HuH-7 (cell line): ENCODE measurements around the gene CDC42.

Source experiments
- DNase-seq: peaks from one replicate; pipeline ENCODE4 v3.0.0; 2011; ENCODE audit warnings: low spot score

CDC42 gene

DNA sequence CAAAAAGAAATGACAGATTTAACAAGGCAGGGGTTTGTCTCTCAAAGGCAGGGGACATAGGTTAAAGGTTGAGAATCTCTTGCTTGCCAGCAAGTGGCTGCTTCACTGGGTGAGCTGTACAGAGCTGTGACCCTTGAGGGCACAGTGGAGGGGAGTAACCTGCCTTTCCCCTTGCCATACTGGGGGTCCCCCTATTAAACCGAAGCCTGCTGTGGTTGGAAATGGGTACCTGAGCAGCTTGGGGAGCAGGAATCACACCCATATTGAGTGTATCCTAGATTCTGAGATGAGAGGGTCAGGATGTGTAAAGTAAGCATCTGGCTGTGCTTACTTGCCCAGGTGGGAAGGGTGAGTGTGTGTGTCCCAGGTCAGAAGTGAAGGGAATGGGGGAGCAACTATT, 58.6 kb downstream of the CDC42 start:
- no peak for DNase-seq

DNA sequence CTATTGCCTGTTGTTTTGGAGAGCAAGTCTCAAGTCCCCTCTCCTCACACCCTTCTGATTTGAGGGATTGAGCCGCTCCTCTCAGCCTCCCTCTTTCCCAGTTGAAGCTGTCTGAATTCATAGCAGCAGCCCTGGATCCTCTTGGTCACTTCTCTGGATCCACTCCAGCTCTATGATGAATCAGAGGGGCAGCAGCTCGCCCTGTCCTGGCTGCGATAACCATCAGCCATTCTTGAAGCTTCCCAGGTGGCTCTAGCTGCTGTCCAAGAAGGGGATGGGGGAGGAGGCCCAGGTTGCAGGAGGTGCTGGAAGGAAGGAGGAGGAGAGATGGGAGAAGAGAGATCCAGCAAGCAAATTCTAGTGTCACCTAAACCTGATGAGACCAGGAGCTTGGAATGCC, 59.1 kb downstream of the CDC42 start:
- no peak for DNase-seq

DNA sequence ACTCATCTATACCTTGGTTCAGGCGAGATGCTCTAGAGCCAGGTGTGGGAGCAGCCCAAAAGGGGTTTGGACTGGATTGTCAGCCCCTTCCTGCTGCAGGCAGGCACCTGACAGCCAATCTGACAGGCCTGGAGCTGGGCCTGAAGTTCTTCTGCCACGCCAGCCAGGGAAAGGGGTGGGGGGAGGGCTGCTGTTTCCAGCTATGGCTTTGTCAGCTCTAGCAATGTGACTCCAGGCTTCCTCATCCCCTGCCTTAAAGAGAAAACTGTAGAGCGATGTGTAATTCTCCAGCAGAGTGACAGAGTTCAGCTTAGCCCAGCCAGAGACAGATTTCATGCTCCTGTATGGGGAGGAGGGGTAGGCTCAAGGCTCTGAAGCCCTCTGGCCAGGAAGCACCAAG, 60.0 kb downstream of the CDC42 start:
- no peak for DNase-seq

DNA sequence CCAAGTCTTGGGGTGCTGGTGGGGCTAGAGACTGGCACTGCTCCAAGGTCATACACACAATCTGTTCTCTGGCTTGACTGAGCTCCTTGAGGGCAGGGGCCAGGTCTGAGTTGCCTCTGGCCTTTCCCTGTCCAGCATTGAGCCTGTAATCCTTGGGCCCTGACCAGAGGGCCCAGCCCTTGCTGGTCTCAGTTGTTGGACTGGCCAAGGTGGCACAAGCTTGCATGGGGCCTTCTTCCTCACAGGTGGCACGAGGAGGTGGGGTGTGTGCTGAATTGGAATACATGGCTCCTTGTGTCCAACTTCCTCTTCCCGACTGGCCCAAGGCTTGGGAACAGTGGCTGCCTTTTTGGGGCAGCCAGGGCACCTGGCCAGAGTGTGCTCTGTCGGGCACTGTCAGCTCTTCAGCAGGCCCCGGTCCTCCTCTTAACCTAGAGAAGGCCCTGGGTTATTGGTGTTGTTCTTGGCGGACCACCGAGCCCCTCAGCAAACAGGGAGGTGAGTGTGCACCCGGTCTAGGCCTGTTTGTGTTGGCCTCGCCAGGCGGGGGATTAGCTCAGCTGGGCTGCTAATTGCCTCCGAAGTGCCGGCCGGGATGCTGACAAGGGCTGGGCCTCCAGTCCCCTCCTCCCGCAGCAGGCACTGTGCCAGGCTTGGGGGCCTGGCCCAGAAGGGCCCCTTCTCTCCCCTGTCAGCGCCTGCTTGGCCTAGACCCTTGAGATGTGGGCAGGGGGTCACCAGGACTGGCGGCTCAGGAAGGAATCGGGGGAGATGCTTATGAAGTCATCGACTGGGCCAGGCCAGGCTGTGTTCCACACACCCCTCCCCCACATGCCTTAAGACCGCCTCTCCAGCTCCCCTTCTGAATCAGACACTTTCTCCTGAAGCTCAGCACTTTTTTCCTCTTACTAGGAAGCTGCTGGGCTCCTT, 61.8 kb downstream of the CDC42 start:
- no peak for DNase-seq

DNA sequence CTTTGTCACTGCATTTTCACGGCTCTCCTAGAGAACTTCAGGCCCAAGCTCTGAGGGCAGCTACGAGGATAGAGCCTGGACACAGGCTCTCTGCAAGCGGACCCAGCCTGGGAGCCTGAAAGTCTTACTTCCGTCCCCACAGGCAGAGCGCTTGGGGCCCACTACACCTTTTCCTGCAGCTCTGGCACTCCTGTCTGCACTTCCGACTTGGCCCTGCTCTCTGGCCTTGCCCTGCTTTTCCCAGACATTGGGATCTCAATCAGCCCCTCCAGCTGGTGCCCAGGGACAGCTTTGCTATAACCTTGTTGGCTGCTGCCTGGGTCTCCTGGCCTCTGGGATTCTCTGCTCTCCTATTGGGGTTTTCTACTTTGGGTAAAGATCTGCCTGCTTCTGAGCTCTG, 62.8 kb downstream of the CDC42 start:
- DNase-seq = no peak

GRCh38 chr1:22117238-22117637, 64.7 kb downstream of the CDC42 start:
- DNase-seq = no peak

DNA sequence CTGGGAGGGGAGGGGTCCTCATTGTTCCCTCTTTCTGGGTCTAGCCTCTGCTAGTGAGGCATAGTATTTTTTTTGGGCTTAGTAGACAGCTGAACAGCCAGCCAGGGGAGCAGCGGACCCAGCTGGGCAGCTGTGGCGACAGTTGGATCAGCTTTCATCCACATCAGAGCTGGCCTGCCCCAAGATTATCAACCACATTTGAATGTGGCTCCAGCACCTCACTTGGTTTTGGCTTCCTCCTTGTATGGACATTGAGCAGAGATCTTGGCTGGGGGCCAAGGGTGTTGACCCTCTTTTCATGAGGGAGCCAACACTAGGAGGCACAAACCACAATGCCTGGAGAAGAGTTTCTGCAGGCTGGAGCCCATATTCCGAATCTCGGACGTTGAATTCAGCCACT, 65.3 kb downstream of the CDC42 start:
- no peak for DNase-seq

DNA sequence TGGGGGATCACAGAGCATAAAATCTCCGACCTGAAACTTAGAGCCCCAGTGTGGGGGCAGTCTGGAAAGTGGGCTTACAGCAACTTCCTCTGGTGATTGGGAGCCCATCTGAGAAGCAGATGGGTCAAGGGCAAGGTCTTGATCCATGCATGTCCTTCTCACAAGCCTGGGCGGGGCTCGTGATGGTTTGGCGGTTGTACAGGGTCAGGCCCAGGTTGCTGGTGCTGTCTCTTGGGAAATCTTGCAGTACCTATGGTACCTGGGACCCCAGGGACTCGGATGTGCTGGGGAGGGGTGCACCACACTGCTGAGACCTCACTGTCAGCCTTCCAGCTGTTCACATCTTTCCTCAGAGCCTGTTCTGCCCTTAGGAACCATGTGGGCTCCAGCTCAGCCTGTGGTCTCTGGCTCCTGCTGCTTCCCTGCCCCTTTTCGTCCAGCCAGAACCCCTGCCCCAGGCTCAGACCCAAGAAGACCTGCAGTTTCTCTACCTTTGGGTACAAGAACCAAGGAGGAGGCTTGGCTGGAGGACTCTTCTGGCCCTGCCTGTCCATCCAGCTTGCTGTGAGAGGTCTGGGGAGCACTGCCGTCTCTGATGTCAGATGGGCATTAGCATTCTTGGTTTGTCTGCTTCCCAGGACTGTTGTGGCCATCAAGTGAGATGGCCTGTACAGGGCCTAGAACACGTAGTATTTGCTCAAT, 65.9 kb downstream of the CDC42 start:
- DNase-seq = no peak

DNA sequence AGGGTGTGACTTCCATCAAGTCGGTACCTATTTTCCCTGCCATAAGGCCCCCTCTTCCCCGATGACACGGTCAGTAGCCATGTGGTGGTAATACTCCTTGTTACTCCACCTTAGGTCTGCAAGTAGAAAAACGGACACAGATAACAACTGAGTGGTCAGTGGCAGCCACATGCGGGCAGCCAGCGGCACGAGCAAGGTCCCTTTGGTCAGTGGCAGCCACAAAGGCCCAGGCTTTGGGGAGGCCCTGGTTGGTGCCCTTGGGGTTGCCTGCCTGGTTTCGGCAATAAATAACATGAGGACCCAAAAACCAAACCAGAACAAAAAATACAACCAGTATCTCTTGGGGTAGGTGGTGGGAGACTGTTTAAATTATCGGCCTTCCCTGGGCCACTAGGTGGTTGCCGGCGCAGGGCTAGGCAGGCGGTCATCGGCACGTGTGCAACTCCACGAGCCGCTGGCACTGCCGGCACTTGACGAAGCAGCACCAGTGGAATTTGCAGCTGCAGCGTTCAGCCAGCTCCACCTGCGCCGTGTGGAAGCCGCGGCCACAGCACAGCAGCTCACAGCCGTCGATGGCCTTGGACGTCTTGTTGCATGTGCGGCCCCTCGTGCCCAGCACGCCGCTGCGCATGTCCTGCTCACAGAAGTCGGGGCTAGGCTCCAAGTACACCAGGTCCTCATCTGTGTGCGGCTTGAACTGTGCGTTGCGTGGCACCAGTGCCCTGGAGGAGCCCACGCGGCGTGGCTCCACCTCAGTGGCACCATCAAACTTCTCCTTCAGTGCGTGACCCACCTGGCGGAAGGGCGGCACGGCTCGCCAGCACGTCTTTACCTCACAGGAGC, 67.3 kb downstream of the CDC42 start:
- DNase-seq = no peak

- no peak for DNase-seq
Observed at GRCh38 chr1:22120469-22120790, 67.9 kb downstream of the CDC42 start.

- no peak for DNase-seq
Observed at GRCh38 chr1:22121421-22121911, 69.0 kb downstream of the CDC42 start.

DNA sequence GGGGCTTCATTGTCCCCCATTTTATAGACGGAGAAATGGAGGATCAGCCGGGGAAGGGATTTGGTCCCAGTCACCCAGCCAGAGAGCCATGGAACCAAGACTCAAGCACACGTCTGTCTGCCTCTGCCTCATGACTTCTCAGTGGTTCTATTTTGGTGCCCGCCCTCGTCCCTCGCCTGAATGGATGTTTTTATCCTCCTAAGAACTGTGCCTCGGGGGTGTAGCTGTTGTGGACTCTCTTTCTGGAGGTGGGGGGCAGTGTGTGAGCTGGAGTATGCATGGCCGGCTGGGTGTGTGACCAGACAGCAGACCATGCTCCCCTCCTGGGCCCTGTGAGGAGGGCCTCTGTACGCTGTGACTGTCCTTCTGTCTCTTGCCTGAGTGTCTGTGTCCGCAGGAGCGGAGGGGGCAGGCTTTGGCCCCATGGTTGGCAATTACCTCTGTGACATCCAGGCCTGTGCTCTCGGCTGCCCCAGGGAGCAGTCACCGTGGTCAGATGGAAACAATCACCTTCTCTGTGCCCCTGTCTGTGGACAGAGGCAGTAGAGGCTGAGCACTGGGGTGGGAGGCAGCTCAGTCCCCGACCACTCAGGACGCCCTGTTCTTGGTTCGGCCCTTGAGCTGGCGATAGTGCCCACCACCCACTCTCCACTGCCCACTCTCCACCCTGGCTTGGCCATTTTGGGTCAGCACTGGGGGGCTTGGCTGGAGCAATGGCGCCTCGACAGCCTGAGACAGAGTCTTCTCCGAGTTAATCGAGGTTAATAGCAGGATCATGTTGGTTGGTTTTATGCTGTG, 70.0 kb downstream of the CDC42 start:
- no peak for DNase-seq

DNA sequence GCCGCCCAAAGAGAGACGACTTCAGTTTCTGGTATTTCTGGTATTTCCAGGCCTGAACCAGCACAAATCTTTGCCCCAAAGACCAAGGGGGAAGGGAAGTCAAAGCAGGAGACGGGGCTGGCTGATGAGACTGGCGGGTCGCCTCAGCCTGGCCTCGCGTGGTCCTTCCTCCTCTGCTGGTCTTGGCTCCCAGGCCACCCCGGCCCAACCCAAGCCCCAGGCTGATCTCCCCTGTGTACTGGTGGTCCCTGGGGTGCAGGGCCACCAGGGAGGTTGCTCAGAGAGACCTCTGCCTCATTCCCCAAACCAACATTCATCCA, 70.5 kb downstream of the CDC42 start:
- DNase-seq = no peak

GRCh38 chr1:22123901-22124404, 71.4 kb downstream of the CDC42 start:
- no peak for DNase-seq

GRCh38 chr1:22124592-22125229, 72.2 kb downstream of the CDC42 start:
- no peak for DNase-seq

- DNase-seq = no peak
Observed at GRCh38 chr1:22126531-22126930, 74.0 kb downstream of the CDC42 start.

- DNase-seq = no peak
Observed at GRCh38 chr1:22127248-22127647, 74.7 kb downstream of the CDC42 start.

- no peak for DNase-seq
Observed at GRCh38 chr1:22127731-22128130, 75.2 kb downstream of the CDC42 start.

- DNase-seq = no peak
Observed at GRCh38 chr1:22128392-22128791, 75.9 kb downstream of the CDC42 start.

- no peak for DNase-seq
Observed at GRCh38 chr1:22129501-22130117, 77.1 kb downstream of the CDC42 start.

GRCh38 chr1:22131062-22131461, 78.6 kb downstream of the CDC42 start:
- DNase-seq = no peak
